AG09319 (cell line): ENCODE results near the gene COMMD2.

Experiments used
- DNase-seq: peaks from one replicate; pipeline ENCODE4 v3.0.0-alpha.2; 2010; ENCODE audit warnings: low read depth; ENCODE audit errors: extremely low read depth
- CTCF ChIP-seq: IDR thresholded peaks from 2 replicates; pipeline ENCODE4 v1.5.1; 2011; ENCODE audit warnings: low read depth, mild to moderate bottlenecking, inconsistent platforms, low read length, moderate library complexity

The COMMD2 gene

GRCh38 chr3:149763565-149764195 is 11.4 kb upstream of the COMMD2 start:
- no peak for DNase-seq
- TF ChIP-seq CTCF: no peak

- no peak for DNase-seq
- TF ChIP-seq CTCF: no peak
Observed at GRCh38 chr3:149753717-149754116, 1.4 kb upstream of the COMMD2 start.

- no peak for DNase-seq
- no peak for TF ChIP-seq CTCF
Observed at GRCh38 chr3:149752788-149753136, 473 bp upstream of the COMMD2 start.

- no peak for DNase-seq
- no peak for TF ChIP-seq CTCF
Observed at GRCh38 chr3:149751551-149751950, 738 bp downstream of the COMMD2 start.

GRCh38 chr3:149744606-149745005 is 7.7 kb downstream of the COMMD2 start:
- DNase-seq: no peak
- TF ChIP-seq CTCF: no peak

GRCh38 chr3:149744151-149744550 is 8.1 kb downstream of the COMMD2 start:
- no peak for DNase-seq
- no peak for TF ChIP-seq CTCF

GRCh38 chr3:149739396-149739795 is 12.9 kb downstream of the COMMD2 start:
- TF ChIP-seq CTCF: no peak
- DNase-seq: no peak
